B cell (primary cell): ENCODE data around the gene HIGD1A. TPM values are rescaled to one million over a fixed set of nuclear protein-coding genes. Genes with fewer than 3 reads are reported as not detected.
A peak's percentile ranks its signal among the peaks of the same experiment; 100 is the strongest.

Source experiments
- ATAC-seq: fragments of 200-7000 bp; cut with Tn5 transposase; one replicate; pipeline ENCODE4 v1.10.0; 2021; ENCODE audit warnings: low read depth, mild to moderate bottlenecking, moderate number of reproducible peaks, moderate library complexity
- CTCF ChIA-PET: fragments of 350-600 bp; sonication (Branson Sonifier 250); formaldehyde crosslinking; loops from one replicate; lab custom pipeline; 2021; ENCODE audit warnings: antibody characterized with exemption, inconsistent platforms; lab: Charles Lee
- POLR2A ChIA-PET: fragments of 350-600 bp; sonication (Branson Sonifier 250); formaldehyde crosslinking; loops from one replicate; lab custom pipeline; 2021; ENCODE audit warnings: antibody characterized with exemption; lab: Charles Lee
- DNase-seq: peaks from one replicate; pipeline ENCODE4 v3.0.0; 2013
- H2AFZ ChIP-seq: 2 replicates; pipeline ENCODE4 v1.6.1; 2012; ENCODE audit warnings: mild to moderate bottlenecking, low read depth, low read length; ENCODE audit not compliant: insufficient read depth, poor library complexity, severe bottlenecking
- H3K27ac ChIP-seq, 2 donors: 1 replicate in 1 of 2; 2 replicates in 1 of 2; pipeline ENCODE4 v1.5.1; 2012 to 2013; ENCODE audit warnings: low read length in 2 of 2, mild to moderate bottlenecking in 2 of 2, moderate library complexity in 1 of 2
- H3K27me3 ChIP-seq, 4 experiments: fragments of 200-600 bp in 1 of 4; sonication (generic) in 1 of 4; replicated peaks in 1 of 4; 1 replicate in 2 of 4; 2 replicates in 2 of 4; pipeline versions ENCODE4 v1.6.1 to v1.7.0; 2013 to 2016; ENCODE audit warnings: low read length in 3 of 4, mild to moderate bottlenecking in 2 of 4, mixed read lengths in 1 of 4, moderate library complexity in 1 of 4; ENCODE audit not compliant: insufficient read depth in 4 of 4, control insufficient read depth in 3 of 4; ENCODE audit errors: control extremely low read depth in 1 of 4
- H3K36me3 ChIP-seq, 2 experiments: replicated peaks in 1 of 2; 1 replicate in 1 of 2; 2 replicates in 1 of 2; pipeline versions ENCODE4 v1.6.1 to v1.7.1; 2013; ENCODE audit warnings: low read length in 1 of 2; ENCODE audit not compliant: insufficient read depth in 2 of 2, control insufficient read depth in 1 of 2; ENCODE audit errors: control extremely low read depth in 1 of 2, extremely low read depth in 1 of 2
- H3K4me1 ChIP-seq, 2 donors: fragments of 200-600 bp in 1 of 2; sonication (generic) in 1 of 2; 1 replicate in 1 of 2; 2 replicates in 1 of 2; pipeline versions ENCODE4 v1.5.1 to v1.6.1; 2013 to 2017; ENCODE audit warnings: low read length in 2 of 2; ENCODE audit not compliant: control insufficient read depth in 2 of 2, insufficient read depth in 2 of 2
- H3K4me2 ChIP-seq: replicated peaks from 2 replicates; pipeline ENCODE3; 2012; ENCODE audit warnings: mild to moderate bottlenecking, low read depth, low read length; ENCODE audit not compliant: poor library complexity, severe bottlenecking
- H3K4me3 ChIP-seq, 5 experiments: fragments of 200-600 bp in 1 of 5; sonication (generic) in 1 of 5; 1 replicate in 3 of 5; 2 replicates in 2 of 5; pipeline versions ENCODE4 v1.5.1 to v1.7.0; 2011 to 2016; ENCODE audit warnings: low read length in 4 of 5, mild to moderate bottlenecking in 4 of 5, low read depth in 2 of 5, control low read depth in 1 of 5, moderate library complexity in 1 of 5; ENCODE audit not compliant: insufficient read depth in 1 of 5; ENCODE audit errors: control extremely low read depth in 1 of 5, extremely low read depth in 1 of 5
- H3K79me2 ChIP-seq: fragments of 200-600 bp; sonication (generic); one replicate; pipeline ENCODE4 v1.6.0; 2016; ENCODE audit warnings: low read length; ENCODE audit not compliant: control insufficient read depth, insufficient read depth
- H3K9ac ChIP-seq: fragments of 200-600 bp; sonication (generic); 2 replicates; pipeline ENCODE4 v1.6.1; 2017; ENCODE audit warnings: mild to moderate bottlenecking, low read length, moderate library complexity
- H3K9me3 ChIP-seq, 3 donors: one replicate each; pipeline versions ENCODE4 v1.6.1 to v1.7.1; 2013; ENCODE audit warnings: low read length in 2 of 3; ENCODE audit not compliant: control insufficient read depth in 2 of 3, insufficient read depth in 1 of 3; ENCODE audit errors: control extremely low read depth in 1 of 3
- H4K20me1 ChIP-seq: 2 replicates; pipeline ENCODE4 v1.6.0; 2012; ENCODE audit warnings: mild to moderate bottlenecking, low read length; ENCODE audit not compliant: insufficient read depth, control insufficient read depth, poor library complexity, severe bottlenecking
- H3K27ac Mint-ChIP-seq: one replicate; pipeline ENCODE4 v1.8.0; 2021; ENCODE audit warnings: mixed read lengths
- H3K27me3 Mint-ChIP-seq: one replicate; pipeline ENCODE4 v1.8.0; 2021; ENCODE audit warnings: mixed read lengths
- H3K4me1 Mint-ChIP-seq: one replicate; pipeline ENCODE4 v1.8.0; 2021; ENCODE audit warnings: mixed read lengths
- H3K4me3 Mint-ChIP-seq: one replicate; pipeline ENCODE4 v1.8.0; 2021; ENCODE audit warnings: mixed read lengths
- H3K9me3 Mint-ChIP-seq: one replicate; pipeline ENCODE4 v1.8.0; 2022; ENCODE audit warnings: mixed read lengths; ENCODE audit not compliant: insufficient read depth
- CTCF ChIP-seq: fragments of 200-600 bp; IDR thresholded peaks from one replicate; pipeline ENCODE4 v1.8.0; 2022; ENCODE audit warnings: antibody characterized with exemption, mild to moderate bottlenecking
- EZH2 ChIP-seq: IDR thresholded peaks from 2 replicates; pipeline ENCODE4 v1.6.1; 2012; ENCODE audit warnings: borderline replicate concordance, low read depth, mild to moderate bottlenecking, moderate library complexity, low read length; ENCODE audit not compliant: insufficient read depth, poor library complexity, severe bottlenecking
- WGBS: methylation state at CpG from one replicate; pipeline ENCODE4 v1.1.5; 2013; ENCODE audit warnings: missing lambda C conversion rate; ENCODE audit not compliant: insufficient coverage; 5-methylcytosine and 5-hydroxymethylcytosine counted together
- intact Hi-C: fragments of 100-400 bp; cut with micrococcal nuclease; formaldehyde crosslinking; loops from one replicate; pipeline ENCODE4 v1.10.0; 2022
- polyA plus RNA-seq: library from polyadenylated mRNA; depleted of rRNA; stranded (reverse); fragments of >200 nt; gene quantifications from 2 replicates; pipeline ENCODE4 v1.2.3, GENCODE V29; 2012
- total RNA-seq, 2 donors: library from RNA; stranded (reverse); fragments of 120-200 nt in 1 of 2; gene quantifications; 1 replicate in 1 of 2; 2 replicates in 1 of 2; pipeline versions ENCODE4 v1.2.3 to v1.2.4, GENCODE V29; 2013 to 2022

HIGD1A gene
- total and polyA plus RNA-seq, 2 donors (not counting 1 experiment from before 2014, with no cell fraction given): 14.2 to 16.5 TPM

DNA sequence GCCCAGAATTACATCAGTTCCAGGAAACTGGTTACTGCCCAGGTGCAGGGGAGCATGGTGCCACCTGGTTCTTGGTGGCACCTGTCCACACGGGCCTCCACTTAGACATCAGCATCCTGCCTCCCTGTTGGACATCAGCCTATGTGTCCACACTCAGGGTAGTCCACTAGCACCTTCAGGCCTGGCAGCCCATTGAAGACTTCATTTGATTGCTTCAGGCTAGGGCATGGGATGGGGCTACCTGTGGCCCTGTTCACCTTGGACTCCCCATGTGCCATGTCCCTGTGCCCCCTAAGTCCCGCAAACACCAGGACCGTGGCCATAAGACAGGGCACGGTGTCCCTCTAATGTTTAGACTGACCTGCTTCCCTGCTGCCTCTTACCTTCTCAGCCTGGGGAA is 40.5 kb upstream of the HIGD1A start:
- CTCF ChIA-PET: interaction anchor here (1.5 kb wide), 1 partner anchor 13 kb away, joined by 4 read pairs; no protein-coding TSS in a partner anchor
- POLR2A ChIA-PET: interaction anchor here (0.6 kb wide), 1 partner anchor 805 kb away, joined by 4 read pairs; no protein-coding TSS in a partner anchor
- H3K4me1 Mint-ChIP-seq: peaks cover 31% of the 10 kb centered on the region

GRCh38 chr3:42844412-42844713 is 40.1 kb upstream of the HIGD1A start:
- no peak overlapping the region for H2AFZ ChIP-seq
- no peaks in the 10 kb centered on the region for H3K9me3 Mint-ChIP-seq
- POLR2A ChIA-PET: interaction anchor here (0.6 kb wide), 1 partner anchor 804 kb away, joined by 4 read pairs; no protein-coding TSS in a partner anchor
- H3K4me1 ChIP-seq: peaks cover 26 to 41% of the 10 kb centered on the region in 2 donors
- H3K79me2 ChIP-seq: no peaks in the 10 kb centered on the region
- H3K36me3 ChIP-seq: no peaks in the 10 kb centered on the region
- no peaks in the 10 kb centered on the region for H3K27me3 Mint-ChIP-seq
- DNase-seq: no peak
- H3K4me3 ChIP-seq: no peak overlapping the region
- CTCF ChIA-PET: interaction anchor here (1.5 kb wide), 1 partner anchor 13 kb away, joined by 4 read pairs; no protein-coding TSS in a partner anchor
- H3K4me3 Mint-ChIP-seq: no peak overlapping the region
- no peak overlapping the region for H3K27ac ChIP-seq
- no peak for ATAC-seq
- no peak for TF ChIP-seq CTCF
- TF ChIP-seq EZH2: no peak
- 86% methylated on average over 1 of the region's 1 CpG for WGBS
- H3K27ac Mint-ChIP-seq: peak overlapping the region; percentile 21
- H3K4me1 Mint-ChIP-seq: peaks cover 34% of the 10 kb centered on the region
- H3K9me3 ChIP-seq: peaks cover 0 to 5% (median 0%) of the 10 kb centered on the region in 3 donors
- H4K20me1 ChIP-seq: no peaks in the 10 kb centered on the region
- intact Hi-C loops: no loop called here
- no peak overlapping the region for H3K9ac ChIP-seq
- H3K27me3 ChIP-seq: no peaks in the 10 kb centered on the region
- no peak overlapping the region for H3K4me2 ChIP-seq

More for the DNA sequence above, 40.5 kb upstream of the HIGD1A start:
- Mint-ChIP-seq H3K4me3 (no peak overlapping the region), H3K27me3 (no peaks in the 10 kb centered on the region), H3K9me3 (no peaks in the 10 kb centered on the region), H3K27ac (no peak overlapping the region)
- ATAC-seq (no peak), DNase-seq (no peak)
- intact Hi-C loops: loop anchor here (5.0 kb wide), 1 partner anchor 43 kb away; the partner anchor contains the start of gene HIGD1A
- Histone ChIP-seq H3K27me3 (no peaks in the 10 kb centered on the region), H3K9me3 (peaks cover 0 to 4% (median 0%) of the 10 kb centered on the region in 3 donors), H3K9ac (no peak overlapping the region), H3K36me3 (no peaks in the 10 kb centered on the region), H3K27ac (no peak overlapping the region), H2AFZ (no peak overlapping the region), H3K4me2 (no peak overlapping the region), H4K20me1 (no peaks in the 10 kb centered on the region), H3K79me2 (no peaks in the 10 kb centered on the region), H3K4me1 (peaks cover 26 to 41% of the 10 kb centered on the region in 2 donors), H3K4me3 (no peak overlapping the region)
- TF ChIP-seq EZH2 (no peak), CTCF (no peak)
- WGBS: 54% methylated on average over 1 of the region's 4 CpGs
